Lower leg skin (tissue), 3 donors: ENCODE measurements around the gene PPP6R3.

Source experiments
- CTCF ChIP-seq, 3 donors: fragments of 450-650 bp; IDR thresholded peaks; one replicate each; pipeline ENCODE4 v1.5.1; 2016; ENCODE audit warnings: antibody characterized with exemption in 3 of 3, mild to moderate bottlenecking in 3 of 3, moderate library complexity in 2 of 3
- POLR2A ChIP-seq, 2 donors: fragments of 450-650 bp; IDR thresholded peaks; one replicate each; pipeline ENCODE4 v1.6.1; 2016 to 2017; ENCODE audit warnings: antibody characterized with exemption in 2 of 2, mild to moderate bottlenecking in 1 of 2, moderate library complexity in 1 of 2

GRCh38 chr11:68430384-68430783, 30.2 kb upstream of the PPP6R3 start:
- no peak for TF ChIP-seq CTCF (IDR thresholded peaks at IDR 0.05)
- TF ChIP-seq POLR2A (IDR thresholded peaks at IDR 0.05): no peak
